ENCODE measurements around the gene KRT77.

The KRT77 gene

GRCh38 chr12:52683575-52684300 lies 19.6 kb downstream of the KRT77 start:
- in situ Hi-C loops (cut with MboI; ENCODE audit: low sequenced_read_pairs, unreplicated experiment) = no loop called here

GRCh38 chr12:52682938-52683574 lies 20.3 kb downstream of the KRT77 start:
- DNase-seq (ENCODE audit: low spot score) = no peak
- in situ Hi-C loops (cut with MboI; ENCODE audit: low sequenced_read_pairs, unreplicated experiment) = no loop called here
- no peak for TF ChIP-seq CTCF (IDR thresholded peaks at IDR 0.05; ENCODE audit: borderline replicate concordance, control extremely low read depth, extremely low read depth, insufficient read depth, missing control alignments)

More at GRCh38 chr12:52683575-52684300, 19.6 kb downstream of the KRT77 start:
- DNase-seq (ENCODE audit: low spot score) = no peak
- no peak for TF ChIP-seq CTCF (IDR thresholded peaks at IDR 0.05; ENCODE audit: borderline replicate concordance, control extremely low read depth, extremely low read depth, insufficient read depth, missing control alignments)

GRCh38 chr12:52682381-52682660 lies 21.0 kb downstream of the KRT77 start:
- DNase-seq (ENCODE audit: low spot score) = no peak
- in situ Hi-C loops (cut with MboI; ENCODE audit: low sequenced_read_pairs, unreplicated experiment) = no loop called here

GRCh38 chr12:52681526-52682380 lies 21.6 kb downstream of the KRT77 start:
- no peak for DNase-seq (ENCODE audit: low spot score)
- in situ Hi-C loops (cut with MboI; ENCODE audit: low sequenced_read_pairs, unreplicated experiment) = no loop called here
- no peak for TF ChIP-seq CTCF (IDR thresholded peaks at IDR 0.05; ENCODE audit: borderline replicate concordance, control extremely low read depth, extremely low read depth, insufficient read depth, missing control alignments)

More at GRCh38 chr12:52682381-52682660, 21.0 kb downstream of the KRT77 start:
- no peak for TF ChIP-seq CTCF (IDR thresholded peaks at IDR 0.05; ENCODE audit: borderline replicate concordance, control extremely low read depth, extremely low read depth, insufficient read depth, missing control alignments)

- in situ Hi-C loops (cut with MboI; ENCODE audit: low sequenced_read_pairs, unreplicated experiment) = no loop called here
- no peak for TF ChIP-seq CTCF (IDR thresholded peaks at IDR 0.05; ENCODE audit: borderline replicate concordance, control extremely low read depth, extremely low read depth, insufficient read depth, missing control alignments)
- DNase-seq (ENCODE audit: low spot score) = no peak
Measured at GRCh38 chr12:52680363-52680762, 23.0 kb downstream of the KRT77 start, which contains the start of gene KRT1. Gene KRT1, minus strand, starts transcription at chr12:52680407. Its CDS starts 59 bp downstream, at chr12:52680348.

GRCh38 chr12:52679875-52680274 lies 23.4 kb downstream of the KRT77 start:
- DNase-seq (ENCODE audit: low spot score) = no peak
- no peak for TF ChIP-seq CTCF (IDR thresholded peaks at IDR 0.05; ENCODE audit: borderline replicate concordance, control extremely low read depth, extremely low read depth, insufficient read depth, missing control alignments)
- in situ Hi-C loops (cut with MboI; ENCODE audit: low sequenced_read_pairs, unreplicated experiment) = no loop called here

All from GM13976 (cell line).